Panc1 (cell line): Measurements from ENCODE around the gene PIGO. TPM values are rescaled to one million over a fixed set of nuclear protein-coding genes. Genes with fewer than 3 reads are reported as not detected.

Experiments used
- ATAC-seq: fragments of 200-7000 bp; cut with Tn5 transposase; 2 replicates; pipeline ENCODE4 v1.9.1; 2020; ENCODE audit warnings: mild to moderate bottlenecking, moderate library complexity
- BruUV-seq: library from RNA; stranded (reverse); fragments of 400-500 nt; replicated peaks from 2 replicates; lab custom pipeline; 2021; lab: Mats Ljungman, UMichigan
- CTCF ChIA-PET: fragments of 300-600 bp; sonication (Branson Sonifier 250); formaldehyde crosslinking; loops from one replicate; lab custom pipeline; 2022; ENCODE audit warnings: antibody characterized with exemption; lab: Charles Lee
- POLR2A ChIA-PET: fragments of 300-600 bp; sonication (Branson Sonifier 250); formaldehyde crosslinking; loops from one replicate; lab custom pipeline; 2022; ENCODE audit warnings: antibody characterized with exemption; lab: Charles Lee
- DNase-seq: peaks from one replicate; pipeline ENCODE4 v3.0.0-alpha.2; 2010; ENCODE audit warnings: low read depth, low spot score
- H3K27ac ChIP-seq: 2 replicates; pipeline ENCODE4 v1.5.1; 2011; ENCODE audit warnings: mild to moderate bottlenecking, low read length, inconsistent platforms
- H3K27me3 ChIP-seq: fragments of 200-500 bp; sonication (Bioruptor generic); 2 replicates; pipeline ENCODE4 v1.6.0; 2014; ENCODE audit warnings: low read length, inconsistent platforms; ENCODE audit not compliant: control insufficient read depth, insufficient read depth
- H3K36me3 ChIP-seq: fragments of 200-500 bp; sonication (Bioruptor generic); 2 replicates; pipeline ENCODE4 v1.5.1; 2014; ENCODE audit warnings: inconsistent platforms, mild to moderate bottlenecking, low read length, moderate library complexity; ENCODE audit not compliant: control insufficient read depth, insufficient read depth
- H3K4me1 ChIP-seq: 2 replicates; pipeline ENCODE4 v1.5.1; 2011; ENCODE audit warnings: inconsistent platforms, mild to moderate bottlenecking, low read length, moderate library complexity; ENCODE audit not compliant: control insufficient read depth, insufficient read depth
- H3K4me3 ChIP-seq, 2 experiments: 2 replicates each; pipeline ENCODE4 v1.5.1; 2011 to 2012; ENCODE audit warnings: low read depth in 2 of 2, low read length in 2 of 2, mild to moderate bottlenecking in 2 of 2, inconsistent platforms in 1 of 2, moderate library complexity in 1 of 2
- H3K9me3 ChIP-seq: fragments of 200-500 bp; sonication (Bioruptor generic); 2 replicates; pipeline ENCODE4 v1.5.1; 2014; ENCODE audit warnings: low read depth, mild to moderate bottlenecking, inconsistent platforms, low read length, moderate library complexity; ENCODE audit not compliant: control insufficient read depth, insufficient read depth
- POLR2AphosphoS5 ChIP-seq: IDR thresholded peaks from 2 replicates; pipeline ENCODE4 v1.6.1; 2012; ENCODE audit warnings: mild to moderate bottlenecking, low read depth, low read length, moderate library complexity
- REST ChIP-seq, 2 experiments: IDR thresholded peaks; 2 replicates each; pipeline ENCODE4 v1.6.1; 2011 to 2012; ENCODE audit warnings: low read depth in 2 of 2, control low read depth in 1 of 2, low read length in 1 of 2, mild to moderate bottlenecking in 1 of 2, moderate library complexity in 1 of 2; ENCODE audit not compliant: insufficient read depth in 1 of 2
- SIN3A ChIP-seq: IDR thresholded peaks from 2 replicates; pipeline ENCODE4 v1.6.1; 2012; ENCODE audit warnings: low read depth, mild to moderate bottlenecking, low read length, moderate library complexity, borderline replicate concordance; ENCODE audit not compliant: insufficient read depth
- TCF7L2 ChIP-seq: IDR thresholded peaks from 2 replicates; pipeline ENCODE4 v1.6.1; 2011; ENCODE audit warnings: mild to moderate bottlenecking, low read depth, low read length, inconsistent platforms
- in situ Hi-C: cut with HindIII; loops from 2 replicates; pipeline ENCODE4 v1.10.0; 2016; ENCODE audit warnings: low sequenced_read_pairs, low pct_unique_long_range_greater_than_20kb
- intact Hi-C: fragments of 100-400 bp; cut with micrococcal nuclease; formaldehyde crosslinking; loops from one replicate; pipeline ENCODE4 v1.10.0; 2022; ENCODE audit not compliant: unreplicated experiment
- total RNA-seq: library from RNA; stranded (reverse); gene quantifications from one replicate; pipeline ENCODE4 v1.2.1, GENCODE V29; 2021; ENCODE audit not compliant: unreplicated experiment
- TF ChIP-seq, protein P1 (sequence below): fragments of 450-650 bp; IDR thresholded peaks from 2 replicates; pipeline ENCODE4 v1.5.1; 2017; ENCODE audit warnings: mild to moderate bottlenecking

The PIGO gene
- total RNA-seq, 1 experiment from 2014 or later = 58.7 TPM

DNA sequence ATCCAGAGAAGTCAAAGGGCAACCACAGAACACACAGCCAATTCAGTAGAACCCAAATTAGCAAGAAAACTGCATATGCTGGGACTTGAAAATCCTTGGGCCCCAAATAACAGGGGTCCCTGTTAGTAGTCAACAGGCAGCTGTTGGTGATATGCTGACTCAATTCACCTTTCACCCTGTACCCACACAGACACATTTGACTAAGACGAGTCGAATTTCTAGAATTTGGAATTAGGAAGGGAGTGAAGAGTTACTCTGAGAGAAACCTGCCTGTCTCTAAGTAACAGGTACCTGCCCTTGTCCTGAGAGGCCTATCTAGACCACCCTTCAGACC lies 23.1 kb downstream of the PIGO start:
- in situ Hi-C loops (no loop called here), intact Hi-C loops (no loop called here)
- ChIA-PET CTCF (no interaction called here), POLR2A (no interaction called here)
- DNase-seq = no peak
- no peak for ATAC-seq
- no peaks in the 10 kb centered on the region for H3K9me3 ChIP-seq
- no peaks in the 10 kb centered on the region for H3K27me3 ChIP-seq
- TSS peak; percentile 88 for BruUV-seq
- H3K27ac ChIP-seq = peak overlapping the region; percentile 89
- no peaks in the 10 kb centered on the region; the same call in none of the 2 replicates for H3K36me3 ChIP-seq
- H3K4me1 ChIP-seq = peaks cover 24% of the 10 kb centered on the region
- no peak overlapping the region for H3K4me3 ChIP-seq
- TF ChIP-seq POLR2AphosphoS5 (no peak), TCF7L2 (no peak), REST (IDR thresholded peaks at IDR 0.05; ENCODE audit: insufficient read depth in 1 of 2, low read depth in 2 of 2, low read length in 1 of 2) (no peak), SIN3A (no peak)
- TF ChIP-seq, protein P1, sequence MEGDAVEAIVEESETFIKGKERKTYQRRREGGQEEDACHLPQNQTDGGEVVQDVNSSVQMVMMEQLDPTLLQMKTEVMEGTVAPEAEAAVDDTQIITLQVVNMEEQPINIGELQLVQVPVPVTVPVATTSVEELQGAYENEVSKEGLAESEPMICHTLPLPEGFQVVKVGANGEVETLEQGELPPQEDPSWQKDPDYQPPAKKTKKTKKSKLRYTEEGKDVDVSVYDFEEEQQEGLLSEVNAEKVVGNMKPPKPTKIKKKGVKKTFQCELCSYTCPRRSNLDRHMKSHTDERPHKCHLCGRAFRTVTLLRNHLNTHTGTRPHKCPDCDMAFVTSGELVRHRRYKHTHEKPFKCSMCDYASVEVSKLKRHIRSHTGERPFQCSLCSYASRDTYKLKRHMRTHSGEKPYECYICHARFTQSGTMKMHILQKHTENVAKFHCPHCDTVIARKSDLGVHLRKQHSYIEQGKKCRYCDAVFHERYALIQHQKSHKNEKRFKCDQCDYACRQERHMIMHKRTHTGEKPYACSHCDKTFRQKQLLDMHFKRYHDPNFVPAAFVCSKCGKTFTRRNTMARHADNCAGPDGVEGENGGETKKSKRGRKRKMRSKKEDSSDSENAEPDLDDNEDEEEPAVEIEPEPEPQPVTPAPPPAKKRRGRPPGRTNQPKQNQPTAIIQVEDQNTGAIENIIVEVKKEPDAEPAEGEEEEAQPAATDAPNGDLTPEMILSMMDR = no peak

DNA sequence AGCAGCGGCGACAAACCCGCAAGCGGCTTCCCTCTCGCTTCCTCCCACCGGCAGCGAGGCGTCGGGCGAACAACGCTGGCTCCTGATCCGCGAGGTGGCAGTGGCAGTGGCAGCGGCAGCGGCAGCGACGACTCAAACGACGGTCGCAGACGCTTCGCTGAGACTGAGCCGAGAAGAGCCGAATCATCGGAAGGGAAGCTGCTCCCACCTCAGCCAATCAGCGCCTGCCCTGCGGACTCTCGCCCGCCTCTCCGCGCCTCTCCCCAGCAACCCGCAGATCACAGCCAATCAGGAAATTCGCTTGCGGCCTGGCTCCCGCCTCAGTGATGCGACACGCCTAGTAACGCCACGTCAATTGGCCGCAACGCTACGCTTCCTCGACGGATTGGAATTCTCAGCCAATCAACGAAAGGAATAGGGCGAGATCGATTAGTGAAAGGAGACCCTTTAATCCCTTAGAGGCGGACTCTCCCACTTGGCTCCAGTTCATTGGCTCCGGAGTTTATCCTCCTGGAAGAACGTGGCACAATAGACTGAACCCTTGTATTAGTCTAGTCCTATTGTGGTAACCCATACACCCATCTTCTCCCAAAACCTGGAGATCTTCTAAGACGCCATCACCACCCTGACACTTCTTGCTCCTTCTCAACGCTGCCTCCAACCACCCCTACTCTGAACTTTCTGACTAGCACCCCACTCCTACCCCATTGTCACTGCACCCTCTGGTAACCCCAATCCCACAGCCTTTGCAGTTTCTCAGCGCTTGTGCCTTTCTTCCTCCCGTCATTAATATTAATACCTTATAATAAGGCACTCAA lies 23.7 kb downstream of the PIGO start, which contains the start of gene VCP:
Gene VCP (minus strand): TSS at position 165 of the 818 bp plus-strand sequence. CDS start 272 bp downstream, outside the sequence.
- H3K36me3 ChIP-seq = peaks cover 5% of the 10 kb centered on the region
- H3K4me1 ChIP-seq = peaks cover 22% of the 10 kb centered on the region
- ATAC-seq (peak; percentile 94), DNase-seq (peak; percentile 91)
- CTCF ChIA-PET = no interaction called here
- TF ChIP-seq, protein P1 = no peak
- peak; percentile 79; the same call in 1 of the 2 replicates for TF ChIP-seq POLR2AphosphoS5
- peak; percentile 63; the same call in 1 of the 2 replicates for TF ChIP-seq TCF7L2
- TF ChIP-seq REST (IDR thresholded peaks at IDR 0.05; ENCODE audit: insufficient read depth in 1 of 2, low read depth in 2 of 2, low read length in 1 of 2) = no peak
- peak; percentile 94; the same call in 1 of the 2 replicates for TF ChIP-seq SIN3A
- H3K27ac ChIP-seq = peak within 1 kb of the TSS; percentile 98
- intact Hi-C loops = no loop called here
- no peaks in the 10 kb centered on the region for H3K9me3 ChIP-seq
- BruUV-seq = no TSS peak
- H3K4me3 ChIP-seq = peak within 1 kb of the TSS; percentile 68 to 93
- H3K27me3 ChIP-seq = no peaks in the 10 kb centered on the region
- POLR2A ChIA-PET = interaction anchor here (0.6 to 1.4 kb wide), 3 partner anchors 11 to 58 kb away, joined by 4 to 15 read pairs (median 9); partner anchors contain the start of gene STOML2
- in situ Hi-C loops = no loop called here
